Liver (tissue), 3 donors: ENCODE measurements around the gene FZD4.

ENCODE experiments used
- CTCF ChIP-seq: fragments of 150-350 bp; IDR thresholded peaks from 2 replicates; pipeline ENCODE4 v1.5.1; 2017; ENCODE audit warnings: improper control_type of control experiment, low read depth, low read length; ENCODE audit not compliant: missing input control
- FOXA1 ChIP-seq: IDR thresholded peaks from 2 replicates; pipeline ENCODE4 v1.6.1; 2016; ENCODE audit warnings: antibody characterized with exemption
- MAX ChIP-seq: IDR thresholded peaks from 2 replicates; pipeline ENCODE4 v1.6.1; 2016; ENCODE audit warnings: antibody characterized with exemption
- RAD21 ChIP-seq, 2 donors: IDR thresholded peaks; 2 replicates each; pipeline ENCODE4 v1.6.1; 2016; ENCODE audit warnings: antibody characterized with exemption in 2 of 2, mild to moderate bottlenecking in 2 of 2
- SP1 ChIP-seq: IDR thresholded peaks from 2 replicates; pipeline ENCODE4 v1.6.1; 2018; ENCODE audit warnings: antibody characterized with exemption, mild to moderate bottlenecking
- TAF1 ChIP-seq: conservative IDR thresholded peaks from 2 replicates; pipeline ENCODE4 v1.6.1; 2016; ENCODE audit warnings: antibody characterized with exemption, mild to moderate bottlenecking
- YY1 ChIP-seq: IDR thresholded peaks from 2 replicates; pipeline ENCODE4 v1.6.1; 2016; ENCODE audit warnings: antibody characterized with exemption, mild to moderate bottlenecking
- donor health status: healthy.
- donor health status: healthy.

- TF ChIP-seq CTCF, result no peak
- no peak for TF ChIP-seq YY1
- TF ChIP-seq TAF1, result no peak
- no peak for TF ChIP-seq FOXA1
- no peak for TF ChIP-seq SP1
- TF ChIP-seq RAD21 (IDR thresholded peaks at IDR 0.05), result no peak
- TF ChIP-seq MAX, result no peak
Measured at GRCh38 chr11:86904001-86904400, 51.2 kb downstream of the FZD4 start.
